T-helper 1 cell treated with Interleukin-12 subunit alpha and Interleukin-12 subunit beta and Interleukin-4 antibody, amounts not matched to agents 30 μg/mL and 1 μg/mL, for 36 hours (primary cell): ENCODE results near the gene CAMK4.

Source experiments
- H3K27ac Mint-ChIP-seq: one replicate; pipeline ENCODE4 v1.8.0; 2021; ENCODE audit warnings: mild to moderate bottlenecking, mixed read lengths
- H3K27me3 Mint-ChIP-seq: one replicate; pipeline ENCODE4 v1.8.0; 2021; ENCODE audit warnings: low read depth, mixed read lengths
- H3K36me3 Mint-ChIP-seq: one replicate; pipeline ENCODE4 v1.8.0; 2021; ENCODE audit warnings: low read depth, mixed read lengths
- H3K4me1 Mint-ChIP-seq: one replicate; pipeline ENCODE4 v1.8.0; 2021; ENCODE audit warnings: low read depth, mixed read lengths
- H3K4me3 Mint-ChIP-seq: one replicate; pipeline ENCODE4 v1.8.0; 2021; ENCODE audit warnings: mild to moderate bottlenecking, moderate library complexity, mixed read lengths
- H3K9me3 Mint-ChIP-seq: one replicate; pipeline ENCODE4 v1.8.0; 2021; ENCODE audit warnings: mixed read lengths

CAMK4 gene

DNA sequence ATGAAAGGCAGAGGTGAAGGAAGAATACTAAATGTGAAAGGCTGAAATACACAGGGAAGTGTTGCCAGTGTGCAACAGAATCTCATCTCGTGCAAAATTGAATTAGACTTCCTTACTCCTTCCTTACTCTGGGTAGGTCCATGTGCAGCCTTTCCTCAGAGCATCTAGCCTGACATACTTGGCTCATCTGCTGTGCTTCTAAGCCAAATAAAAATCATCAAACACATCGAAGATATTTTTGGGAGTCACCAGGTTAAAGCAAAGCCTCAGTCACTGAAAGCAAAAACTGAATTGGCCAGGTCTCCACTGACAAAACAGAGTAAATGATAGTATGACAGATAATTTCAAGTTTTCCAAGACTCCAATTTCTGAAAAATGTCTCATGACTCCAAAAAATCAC lies 268.8 kb downstream of the CAMK4 start:
- H3K4me1 Mint-ChIP-seq: peaks cover 12% of the 10 kb centered on the region
- H3K9me3 Mint-ChIP-seq: no peaks in the 10 kb centered on the region
- no peaks in the 10 kb centered on the region for H3K27me3 Mint-ChIP-seq
- no peak overlapping the region for H3K4me3 Mint-ChIP-seq
- peaks cover 38% of the 10 kb centered on the region for H3K36me3 Mint-ChIP-seq
- peak overlapping the region; percentile 27 for H3K27ac Mint-ChIP-seq

DNA sequence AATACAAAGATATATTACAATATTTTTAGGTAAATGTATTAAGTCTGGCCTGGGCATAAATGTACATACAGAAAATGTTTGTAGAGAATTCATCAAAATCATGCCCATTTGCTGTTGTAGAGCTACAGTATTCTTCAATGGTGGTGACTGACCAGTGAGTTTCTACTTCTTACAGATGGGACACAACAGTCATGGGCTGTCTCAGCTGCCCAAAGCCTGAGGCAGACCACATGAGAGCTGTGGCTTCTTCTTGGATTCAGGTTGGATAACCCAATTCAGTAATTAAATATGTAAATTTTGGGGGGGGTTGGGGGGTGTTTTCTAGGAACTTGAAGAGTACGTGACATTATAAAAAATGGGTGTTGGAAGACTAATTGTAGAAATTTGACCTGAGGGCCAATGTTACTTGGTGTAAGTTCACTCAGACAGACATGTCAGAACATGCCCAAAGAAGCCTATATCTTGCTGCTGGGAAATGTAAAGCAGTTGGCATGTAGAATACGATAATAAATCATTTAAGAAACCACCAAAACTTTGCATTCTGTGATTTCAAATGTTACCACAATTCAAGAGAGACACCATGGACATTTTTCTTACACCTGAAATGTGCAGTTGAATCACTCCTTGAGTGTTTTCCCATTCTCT lies 270.3 kb downstream of the CAMK4 start:
- peak overlapping the region; percentile 65 for H3K27ac Mint-ChIP-seq
- no peaks in the 10 kb centered on the region for H3K9me3 Mint-ChIP-seq
- H3K36me3 Mint-ChIP-seq: peaks cover 47% of the 10 kb centered on the region
- H3K4me1 Mint-ChIP-seq: peaks cover 22% of the 10 kb centered on the region
- H3K27me3 Mint-ChIP-seq: no peaks in the 10 kb centered on the region
- no peak overlapping the region for H3K4me3 Mint-ChIP-seq

DNA sequence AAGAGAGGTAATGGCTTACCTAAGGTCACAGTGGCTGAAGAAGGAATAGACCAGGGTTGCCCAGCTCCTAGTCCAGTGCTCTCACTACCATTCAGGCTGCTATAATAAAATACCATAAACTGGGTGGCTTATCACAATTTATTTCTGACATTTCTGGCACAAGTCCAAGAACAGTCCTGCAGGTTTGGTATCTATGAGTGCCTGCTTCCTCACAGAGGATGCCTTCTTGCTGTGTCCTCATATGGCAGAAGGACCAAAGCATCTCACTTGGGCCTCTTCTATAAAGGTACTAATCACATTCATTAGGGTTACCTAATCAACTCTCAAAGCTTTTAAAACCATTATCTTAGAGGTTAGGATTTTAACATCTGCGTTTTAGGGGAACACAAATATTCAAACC lies 271.0 kb downstream of the CAMK4 start:
- Mint-ChIP-seq H3K4me3 (no peak overlapping the region), H3K4me1 (peaks cover 26% of the 10 kb centered on the region), H3K27ac (no peak overlapping the region), H3K9me3 (no peaks in the 10 kb centered on the region), H3K27me3 (no peaks in the 10 kb centered on the region), H3K36me3 (peaks cover 48% of the 10 kb centered on the region)

DNA sequence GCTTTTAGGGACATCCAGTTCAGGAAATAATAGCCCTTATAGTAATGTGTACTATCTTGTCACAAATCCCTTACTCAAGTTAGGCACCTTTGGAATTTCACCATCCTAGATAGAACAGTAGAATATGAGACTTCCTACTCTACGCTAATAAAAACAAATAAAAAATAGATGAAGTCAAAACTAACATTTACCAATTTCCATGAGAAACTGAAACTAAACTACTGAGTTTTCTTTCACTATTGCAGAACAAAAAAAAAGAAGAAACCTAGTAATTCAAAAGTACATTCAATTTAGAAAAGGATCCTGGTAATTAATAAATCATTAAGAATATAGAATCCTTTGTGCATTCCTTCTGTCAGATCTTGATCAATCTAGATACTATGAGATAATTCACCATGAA lies 274.2 kb downstream of the CAMK4 start:
- peak overlapping the region; percentile 70 for H3K27ac Mint-ChIP-seq
- H3K27me3 Mint-ChIP-seq: no peaks in the 10 kb centered on the region
- peak overlapping the region; percentile 23 for H3K4me3 Mint-ChIP-seq
- H3K36me3 Mint-ChIP-seq: peaks cover 56% of the 10 kb centered on the region
- H3K9me3 Mint-ChIP-seq: no peaks in the 10 kb centered on the region
- peaks cover 33% of the 10 kb centered on the region for H3K4me1 Mint-ChIP-seq

DNA sequence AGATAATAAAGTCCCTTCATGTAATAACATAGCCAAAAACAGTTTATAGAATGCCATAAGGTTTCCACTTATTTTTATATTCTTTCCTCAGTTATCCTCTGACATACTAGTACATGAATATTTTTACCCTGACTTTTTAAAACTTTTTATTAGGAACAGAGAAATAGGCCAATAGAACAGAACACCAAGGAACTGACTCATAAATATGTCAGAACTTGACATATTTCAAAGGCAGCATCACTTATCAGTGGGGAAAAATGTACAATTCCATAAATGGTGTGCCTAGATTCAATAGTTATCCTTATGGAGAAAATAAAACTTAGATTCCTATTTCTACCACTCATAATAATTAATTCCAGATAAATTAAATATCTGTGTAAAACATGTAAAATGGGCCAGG lies 278.8 kb downstream of the CAMK4 start:
- Mint-ChIP-seq H3K27ac (no peak overlapping the region), H3K4me3 (no peak overlapping the region), H3K9me3 (no peaks in the 10 kb centered on the region), H3K4me1 (peaks cover 44% of the 10 kb centered on the region), H3K36me3 (peaks cover 44% of the 10 kb centered on the region), H3K27me3 (no peaks in the 10 kb centered on the region)

DNA sequence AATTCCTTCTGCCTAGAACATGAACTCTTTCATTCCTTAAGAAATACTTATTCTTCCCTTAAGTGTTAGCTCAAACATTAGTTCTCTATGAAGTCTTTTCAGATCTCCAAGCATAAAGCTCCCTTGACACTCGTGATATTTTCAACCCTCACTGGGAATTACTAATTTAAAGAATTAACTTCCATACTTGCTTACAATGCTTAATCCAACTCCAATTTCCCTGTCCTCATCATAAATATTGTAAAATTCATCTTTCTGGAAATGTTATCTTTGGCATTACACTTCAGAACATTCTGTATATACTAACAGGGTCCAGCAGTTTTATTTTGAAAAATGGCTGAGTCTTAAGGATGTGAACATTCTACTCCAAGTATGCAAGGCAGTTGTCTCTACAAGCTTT lies 280.9 kb downstream of the CAMK4 start:
- Mint-ChIP-seq H3K9me3 (no peaks in the 10 kb centered on the region), H3K4me3 (no peak overlapping the region), H3K4me1 (peaks cover 42% of the 10 kb centered on the region), H3K27ac (no peak overlapping the region), H3K36me3 (peaks cover 28% of the 10 kb centered on the region), H3K27me3 (no peaks in the 10 kb centered on the region)

DNA sequence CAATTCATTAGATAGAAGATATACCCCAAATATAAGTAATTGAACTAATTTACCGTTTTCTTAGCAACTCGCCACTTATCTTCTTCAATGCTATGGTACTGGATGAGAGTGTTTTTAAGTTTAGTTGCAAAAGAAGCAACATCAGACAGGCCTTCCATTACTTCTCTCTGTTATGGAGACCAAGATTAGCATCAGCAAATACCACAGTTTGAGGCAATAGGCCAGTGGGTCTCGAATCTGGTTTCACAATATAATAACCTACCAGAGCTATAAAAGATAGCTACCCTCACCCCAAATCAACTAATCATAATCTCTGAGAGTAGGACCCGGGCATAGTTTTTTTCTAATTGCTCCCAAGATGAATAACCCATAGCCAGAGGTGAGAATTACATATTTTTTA lies 283.1 kb downstream of the CAMK4 start:
- Mint-ChIP-seq H3K4me1 (peaks cover 44% of the 10 kb centered on the region), H3K9me3 (no peaks in the 10 kb centered on the region), H3K27me3 (no peaks in the 10 kb centered on the region), H3K36me3 (peaks cover 26% of the 10 kb centered on the region), H3K4me3 (no peak overlapping the region), H3K27ac (no peak overlapping the region)

DNA sequence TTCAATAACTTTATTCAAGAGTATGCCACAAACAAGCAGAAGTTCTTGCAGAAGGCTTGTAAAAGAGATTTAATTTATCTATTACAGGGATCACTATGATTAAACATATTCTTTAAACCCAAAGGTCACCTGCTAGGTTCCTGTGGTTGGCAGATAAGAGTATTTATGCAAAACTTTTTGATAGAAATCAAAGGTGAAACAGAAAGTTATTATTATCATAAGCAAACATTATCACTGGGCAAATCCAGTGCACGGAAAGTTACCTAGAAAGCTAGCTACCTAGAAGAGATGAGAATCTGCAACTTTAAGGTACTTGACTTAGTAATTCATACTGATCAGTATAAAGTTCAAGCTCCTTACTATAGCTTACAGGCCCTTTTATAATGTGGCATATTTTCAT lies 284.9 kb downstream of the CAMK4 start:
- Mint-ChIP-seq H3K36me3 (peaks cover 26% of the 10 kb centered on the region), H3K27ac (no peak overlapping the region), H3K4me1 (peaks cover 46% of the 10 kb centered on the region), H3K4me3 (peak overlapping the region; percentile 52), H3K27me3 (no peaks in the 10 kb centered on the region), H3K9me3 (no peaks in the 10 kb centered on the region)

DNA sequence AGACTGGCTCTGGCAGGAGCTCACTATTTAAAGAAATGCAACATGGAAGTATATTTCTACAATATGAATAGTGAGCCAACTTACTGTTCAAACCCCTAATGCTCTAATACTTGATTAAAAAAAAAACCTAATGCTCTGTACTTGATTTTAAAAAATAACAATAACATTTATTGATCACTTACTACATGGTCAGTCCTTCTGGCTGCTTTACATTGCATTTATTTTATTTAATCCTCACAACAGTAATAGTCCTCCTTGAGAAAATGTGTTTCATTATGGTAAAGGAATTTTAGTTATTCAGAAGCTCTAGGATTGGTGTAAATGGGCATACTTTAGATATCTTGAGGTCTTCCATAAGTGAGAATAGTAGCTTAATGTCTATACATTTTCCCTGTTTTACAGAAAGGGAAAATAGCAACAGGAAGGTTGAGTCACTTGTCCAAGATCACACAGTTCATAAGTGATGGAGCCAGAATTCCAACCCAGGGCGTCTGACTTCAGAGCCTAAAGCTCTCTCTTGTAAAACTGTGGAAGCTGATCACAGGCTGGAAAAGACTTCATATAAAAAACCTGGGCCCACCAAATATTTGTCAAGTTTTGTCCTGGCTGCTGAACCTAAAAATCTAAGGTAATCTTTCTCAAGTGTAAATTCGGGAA lies 287.1 kb downstream of the CAMK4 start:
- Mint-ChIP-seq H3K36me3 (peaks cover 19% of the 10 kb centered on the region), H3K4me3 (peak overlapping the region; percentile 97), H3K27ac (peak overlapping the region; percentile 96), H3K9me3 (no peaks in the 10 kb centered on the region), H3K27me3 (no peaks in the 10 kb centered on the region), H3K4me1 (peaks cover 44% of the 10 kb centered on the region)

DNA sequence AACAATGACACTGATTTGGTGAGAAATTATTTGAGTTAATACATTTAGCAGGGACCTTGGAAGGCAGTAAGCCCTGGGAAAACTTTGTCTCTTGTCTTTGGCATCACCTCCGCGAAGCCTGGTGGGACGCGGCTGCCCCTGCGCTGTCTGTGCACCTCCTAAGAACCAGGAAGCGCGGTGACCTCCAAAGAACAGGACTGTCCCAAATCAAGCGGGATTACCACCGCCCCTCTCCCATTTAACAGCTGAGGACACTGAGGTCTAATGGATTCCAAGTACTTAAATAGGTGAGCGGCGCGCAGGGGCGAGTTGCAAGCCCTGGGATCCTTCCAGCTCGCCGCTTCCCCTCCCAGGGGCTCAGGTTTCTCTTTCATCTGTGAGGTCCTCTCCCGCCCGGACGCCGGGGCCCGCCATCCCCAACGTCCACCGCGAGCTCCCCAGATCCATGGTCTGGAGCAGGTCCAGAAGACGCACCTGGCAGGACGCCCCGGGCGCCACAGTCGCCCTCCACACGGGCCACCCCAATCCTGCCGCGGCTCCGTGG lies 287.7 kb downstream of the CAMK4 start:
- Mint-ChIP-seq H3K27ac (peak overlapping the region; percentile 96), H3K27me3 (no peaks in the 10 kb centered on the region), H3K9me3 (no peaks in the 10 kb centered on the region), H3K4me3 (peak overlapping the region; percentile 97), H3K4me1 (peaks cover 44% of the 10 kb centered on the region), H3K36me3 (peaks cover 19% of the 10 kb centered on the region)

DNA sequence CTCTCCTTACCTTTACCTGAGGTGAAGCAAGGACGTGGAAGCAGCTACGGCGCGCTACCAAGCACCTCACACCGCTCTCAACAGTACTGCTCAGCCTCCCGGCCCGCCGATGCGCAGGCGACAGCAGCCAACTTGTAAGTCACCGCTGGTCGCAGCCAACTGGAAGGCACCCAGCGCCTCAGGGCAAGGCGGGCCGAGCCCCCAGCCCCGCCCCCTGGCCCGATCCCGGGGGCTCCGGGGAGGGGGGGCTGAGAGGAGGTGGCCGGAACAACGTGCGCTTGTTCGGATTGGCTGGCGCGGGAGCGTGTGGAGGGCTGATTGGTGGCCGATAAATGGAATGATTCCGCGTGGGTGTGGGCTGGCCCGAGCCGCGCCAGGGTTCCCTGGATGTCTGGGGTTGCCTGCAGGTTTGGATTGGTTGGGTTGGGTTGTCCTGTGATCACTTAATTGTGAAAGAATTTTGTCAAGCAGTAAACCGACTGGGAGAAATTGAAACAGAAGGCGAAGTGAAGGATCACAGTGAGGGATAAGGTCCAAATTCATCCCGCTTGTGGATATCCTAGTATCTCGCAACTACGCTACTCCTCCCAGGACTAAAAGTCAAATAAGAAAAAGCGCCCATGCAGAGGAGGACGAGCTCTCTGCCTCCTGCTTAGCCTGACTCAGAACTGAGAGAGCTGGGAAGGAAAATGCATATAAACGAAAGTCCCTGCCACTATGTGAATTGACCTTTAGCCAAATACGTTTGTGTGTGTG lies 288.4 kb downstream of the CAMK4 start, which contains the start of gene STARD4:
Gene STARD4, minus strand, starts transcription at position 161 of the 756 bp plus-strand sequence. CDS start 5,102 bp downstream, outside the sequence.
- peaks cover 14% of the 10 kb centered on the region for H3K36me3 Mint-ChIP-seq
- H3K4me3 Mint-ChIP-seq: peak within 1 kb of the TSS; percentile 97
- H3K4me1 Mint-ChIP-seq: peaks cover 41% of the 10 kb centered on the region
- peak within 1 kb of the TSS; percentile 96 for H3K27ac Mint-ChIP-seq
- H3K27me3 Mint-ChIP-seq: no peaks in the 10 kb centered on the region
- no peaks in the 10 kb centered on the region for H3K9me3 Mint-ChIP-seq

DNA sequence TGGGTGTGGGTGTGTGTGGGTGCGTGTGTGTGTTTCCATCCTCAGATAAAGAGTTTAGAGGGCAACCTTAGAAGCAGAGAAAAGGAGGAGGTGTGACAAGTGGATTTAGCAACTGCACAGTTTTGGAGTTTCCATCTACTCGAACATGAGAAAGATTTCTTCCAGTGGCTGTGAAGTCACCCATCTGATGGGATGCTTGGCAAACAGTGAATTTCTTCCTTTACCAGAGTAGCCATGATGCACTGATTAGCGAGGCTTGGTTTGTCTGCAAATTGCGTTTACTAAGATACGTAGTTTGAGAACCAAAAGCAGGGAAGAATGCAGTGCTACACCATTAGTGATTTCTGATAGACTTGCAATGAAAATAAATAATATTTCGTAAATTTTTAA lies 288.9 kb downstream of the CAMK4 start:
- Mint-ChIP-seq H3K27ac (peak overlapping the region; percentile 96), H3K36me3 (peaks cover 11% of the 10 kb centered on the region), H3K4me3 (peak overlapping the region; percentile 97), H3K27me3 (no peaks in the 10 kb centered on the region), H3K4me1 (peaks cover 39% of the 10 kb centered on the region), H3K9me3 (no peaks in the 10 kb centered on the region)

DNA sequence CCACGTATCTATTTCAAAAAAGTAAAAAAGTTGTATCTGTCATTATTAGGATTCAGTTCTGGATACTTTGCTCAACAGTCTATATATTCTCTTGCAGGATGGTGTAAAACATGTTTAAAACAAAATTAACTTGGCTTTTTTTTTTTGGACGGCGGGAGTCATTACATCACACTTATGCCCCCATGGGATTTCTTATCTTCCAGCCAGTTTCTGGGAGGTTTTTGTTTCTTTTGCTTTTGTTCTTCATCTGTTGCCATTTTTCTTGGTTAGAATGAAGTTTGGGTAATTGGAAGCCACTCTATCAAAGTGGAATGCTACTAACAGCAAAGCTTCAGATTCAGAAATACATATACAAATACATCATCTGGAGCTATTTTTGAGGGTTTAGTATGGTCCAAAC lies 289.9 kb downstream of the CAMK4 start:
- Mint-ChIP-seq H3K4me3 (no peak overlapping the region), H3K36me3 (peaks cover 11% of the 10 kb centered on the region), H3K27ac (no peak overlapping the region), H3K27me3 (no peaks in the 10 kb centered on the region), H3K9me3 (no peaks in the 10 kb centered on the region), H3K4me1 (peaks cover 35% of the 10 kb centered on the region)

DNA sequence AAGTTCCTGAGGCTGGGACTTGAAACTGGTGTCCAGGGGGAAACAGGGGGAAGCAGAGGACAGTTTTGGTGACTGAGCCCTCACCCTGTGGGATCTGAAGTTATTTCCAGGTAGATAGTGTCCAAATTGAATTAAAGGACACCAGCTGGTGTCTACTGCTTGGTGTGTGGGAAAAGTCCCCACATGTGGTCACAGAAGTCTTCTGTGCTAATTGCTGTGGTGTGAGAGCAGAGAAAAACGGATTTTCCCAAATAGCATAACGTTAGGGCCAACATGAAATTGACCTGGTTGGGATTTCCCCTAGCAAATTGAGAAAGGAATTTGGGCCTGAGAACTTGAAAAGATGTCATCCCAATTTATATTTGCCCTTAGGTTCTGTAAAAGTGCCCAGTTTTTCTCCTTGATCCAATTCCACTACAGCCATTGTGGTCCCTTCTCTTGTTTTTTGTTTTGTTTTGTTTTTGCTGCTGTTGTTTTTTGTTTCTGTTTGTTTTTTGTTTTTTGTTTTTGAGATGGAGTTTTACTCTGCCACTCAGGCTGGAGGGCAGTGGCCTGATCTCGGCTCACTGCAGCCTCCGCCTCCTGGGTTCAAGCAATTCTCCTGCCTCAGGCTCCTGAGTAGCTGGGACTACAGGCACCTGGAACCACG lies 293.8 kb downstream of the CAMK4 start:
- Mint-ChIP-seq H3K36me3 (peaks cover 3% of the 10 kb centered on the region), H3K27me3 (peaks cover 5% of the 10 kb centered on the region), H3K27ac (no peak overlapping the region), H3K4me3 (no peak overlapping the region), H3K9me3 (no peaks in the 10 kb centered on the region), H3K4me1 (peaks cover 19% of the 10 kb centered on the region)
